Mesodermal cell (in vitro differentiated cells): ENCODE data around the gene NDOR1.

Experiments used
- H3K27ac ChIP-seq: 2 replicates; pipeline ENCODE4 v1.7.0; 2013; ENCODE audit warnings: mild to moderate bottlenecking, low read depth, low read length, moderate library complexity; ENCODE audit not compliant: severe bottlenecking
- H3K36me3 ChIP-seq: 2 replicates; pipeline ENCODE4 v1.7.1; 2013; ENCODE audit warnings: mild to moderate bottlenecking, low read length, moderate library complexity; ENCODE audit not compliant: control insufficient read depth, insufficient read depth
- H3K4me1 ChIP-seq: one replicate; pipeline ENCODE4 v1.7.1; 2013; ENCODE audit warnings: mild to moderate bottlenecking, low read length; ENCODE audit not compliant: insufficient read depth, control insufficient read depth, poor library complexity, severe bottlenecking
- H3K4me3 ChIP-seq: 2 replicates; pipeline ENCODE4 v1.7.0; 2013; ENCODE audit warnings: low read length, control low read depth, mild to moderate bottlenecking; ENCODE audit not compliant: insufficient read depth, poor library complexity, severe bottlenecking; ENCODE audit errors: extremely low read depth
- H3K9me3 ChIP-seq: 2 replicates; pipeline ENCODE4 v1.7.1; 2013; ENCODE audit warnings: mild to moderate bottlenecking, low read length, moderate library complexity; ENCODE audit not compliant: control insufficient read depth
- WGBS, 2 experiments: methylation state at CpG; one replicate each; pipeline ENCODE4 v1.1.5; 2013; ENCODE audit warnings: missing lambda C conversion rate in 2 of 2; ENCODE audit not compliant: insufficient coverage in 2 of 2; 5-methylcytosine and 5-hydroxymethylcytosine counted together

The NDOR1 gene

DNA sequence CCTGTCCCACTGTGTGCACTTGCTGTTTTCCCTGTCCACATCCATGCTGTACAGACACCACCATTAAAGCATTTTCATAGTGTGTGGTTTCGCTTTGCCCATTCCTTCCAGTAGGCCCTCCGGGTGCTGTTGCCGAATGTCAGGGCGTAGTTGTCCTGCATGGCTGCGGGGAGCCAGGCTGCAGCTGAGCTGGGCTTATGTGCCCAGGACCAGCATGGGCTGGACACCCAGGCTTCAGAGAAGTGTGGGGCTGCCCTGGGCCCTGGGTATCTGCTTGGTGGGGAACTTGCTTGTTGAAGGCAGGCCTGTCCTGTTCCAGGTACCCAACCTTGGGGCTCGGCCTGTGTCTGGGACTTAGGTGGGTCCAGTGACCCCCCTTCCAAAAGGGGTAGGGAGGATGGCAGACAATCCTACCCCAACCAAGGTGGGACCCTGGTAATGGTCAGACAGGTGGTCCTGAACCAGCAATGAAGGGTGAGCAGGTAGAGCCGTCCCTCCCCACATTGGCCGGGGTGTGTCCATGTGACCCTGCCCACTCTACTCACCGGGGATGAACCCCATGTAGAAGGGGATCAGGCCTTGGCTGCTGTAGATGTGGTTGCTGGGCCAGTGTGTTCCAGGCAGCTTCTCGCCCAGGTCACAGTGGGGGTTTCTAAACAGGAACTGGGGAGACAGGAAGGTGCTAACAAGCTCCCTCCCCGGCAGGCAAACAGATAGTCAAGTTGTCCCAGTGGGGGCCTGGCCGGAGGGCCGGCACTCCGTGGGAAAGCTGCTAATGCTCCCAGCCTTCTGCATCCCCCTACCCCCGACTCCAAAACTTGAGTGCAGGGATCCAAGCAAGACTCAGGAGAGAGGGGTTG, 38.4 kb downstream of the NDOR1 start:
- peaks cover 8% of the 10 kb centered on the region for H3K4me1 ChIP-seq
- no peaks in the 10 kb centered on the region for H3K9me3 ChIP-seq
- peaks cover 27% of the 10 kb centered on the region for H3K36me3 ChIP-seq
- no peak overlapping the region for H3K27ac ChIP-seq
- no peak overlapping the region for H3K4me3 ChIP-seq
- 68 to 83% methylated on average over 10 to 13 of the region's 15 CpGs for WGBS, 2 experiments

DNA sequence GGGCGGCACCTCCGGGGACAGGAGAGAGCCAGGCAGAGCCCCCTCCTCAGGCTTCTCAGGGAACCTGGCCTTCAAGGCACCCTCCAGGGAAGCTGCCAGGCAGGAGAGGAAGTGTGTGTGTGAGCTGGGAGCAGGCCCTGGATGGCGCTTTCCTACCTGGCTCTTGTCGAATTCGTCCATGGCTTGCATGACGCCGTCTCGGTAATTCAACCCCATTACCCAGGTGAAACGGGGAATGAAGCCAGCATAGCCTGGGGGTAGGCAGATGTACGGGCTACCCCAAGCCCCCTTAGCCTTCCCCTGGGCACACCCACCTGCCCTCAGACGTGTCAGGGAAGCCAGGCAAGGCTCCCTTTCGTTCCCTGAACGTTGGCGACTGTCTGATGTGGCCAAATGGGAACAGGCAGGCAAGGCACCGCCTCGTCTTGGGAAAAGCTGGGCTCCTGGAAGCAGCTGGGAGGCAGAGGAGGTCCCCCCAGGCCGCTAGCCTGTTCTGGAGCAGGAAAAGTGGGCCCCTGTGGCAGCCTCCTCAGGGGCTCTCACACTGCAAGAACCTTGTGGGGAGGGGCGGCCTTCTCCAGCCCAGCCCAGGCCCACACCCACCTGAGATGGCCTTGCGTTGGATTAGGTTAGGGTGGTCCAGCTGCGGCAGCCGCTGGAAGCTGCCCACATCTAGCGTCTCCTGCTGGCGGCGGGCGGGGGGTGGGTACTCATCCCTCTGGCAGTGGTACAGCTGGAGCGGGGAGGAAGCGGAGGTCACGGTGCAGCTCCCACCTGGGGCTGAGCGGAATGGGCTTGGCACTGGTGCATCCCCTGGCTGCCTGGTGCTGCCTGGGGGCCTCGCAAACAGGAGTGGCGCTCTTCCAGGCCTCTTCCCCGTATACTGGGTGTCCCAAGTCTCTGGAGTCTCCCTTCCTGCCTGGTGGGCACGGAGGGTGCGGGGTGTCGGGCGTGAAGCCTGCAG, 39.3 kb downstream of the NDOR1 start:
- Histone ChIP-seq H3K27ac (no peak overlapping the region), H3K4me1 (peaks cover 8% of the 10 kb centered on the region), H3K4me3 (no peak overlapping the region), H3K36me3 (peaks cover 27% of the 10 kb centered on the region), H3K9me3 (no peaks in the 10 kb centered on the region)
- 76 to 79% methylated on average over 30 to 35 of the region's 36 CpGs for WGBS, 2 experiments

DNA sequence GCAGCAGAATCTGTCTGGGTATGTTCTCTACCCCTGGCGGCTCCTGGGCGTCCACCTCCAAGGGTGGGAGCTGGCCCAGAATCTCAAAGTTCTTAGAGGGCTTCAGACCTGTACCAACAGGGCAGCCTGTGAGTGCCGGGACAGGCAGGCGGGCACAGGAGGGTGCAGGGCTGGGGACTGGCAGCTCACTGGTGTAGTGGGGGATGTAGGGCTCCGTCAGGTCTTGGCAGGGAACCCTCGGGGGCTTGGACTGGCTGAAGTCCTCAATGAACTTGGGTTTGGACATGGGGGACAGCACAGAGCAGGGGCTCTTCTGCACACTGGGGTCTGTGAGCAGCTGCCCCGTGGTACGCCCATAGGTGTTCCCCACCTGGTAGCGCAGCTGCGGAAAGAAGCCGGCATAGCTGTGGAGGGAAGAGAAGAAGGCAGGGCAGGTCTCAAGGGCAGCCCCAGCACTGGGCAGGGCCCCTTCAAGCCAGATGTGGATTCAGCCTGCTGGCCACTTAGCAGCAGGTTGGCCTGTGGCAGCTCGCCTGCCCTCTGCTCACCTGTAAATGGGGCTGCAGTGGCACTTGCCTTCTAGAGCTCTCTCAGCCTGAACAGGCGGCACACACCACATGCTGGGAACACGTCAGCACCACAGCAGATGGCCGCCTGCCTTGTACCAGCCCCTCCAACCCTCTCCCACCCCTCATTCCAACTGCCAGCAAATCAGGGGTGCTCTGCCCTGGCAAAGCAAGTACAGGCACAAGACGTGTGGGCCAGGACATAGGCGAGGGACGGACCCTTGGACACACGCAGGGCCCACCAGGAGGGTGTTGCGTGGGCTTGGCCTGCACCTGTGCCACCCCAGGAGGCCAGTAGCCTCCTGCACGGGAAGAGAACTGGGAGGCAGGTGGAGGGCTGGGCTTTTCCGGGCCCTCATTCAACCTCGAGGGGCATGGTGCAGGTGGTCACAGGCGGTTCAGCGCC, 40.2 kb downstream of the NDOR1 start:
- Histone ChIP-seq H3K36me3 (peaks cover 27% of the 10 kb centered on the region), H3K4me1 (peaks cover 8% of the 10 kb centered on the region), H3K4me3 (no peak overlapping the region), H3K27ac (no peak overlapping the region), H3K9me3 (no peaks in the 10 kb centered on the region)
- WGBS, 2 experiments, result 92 to 96% methylated on average over 20 to 25 of the region's 25 CpGs

DNA sequence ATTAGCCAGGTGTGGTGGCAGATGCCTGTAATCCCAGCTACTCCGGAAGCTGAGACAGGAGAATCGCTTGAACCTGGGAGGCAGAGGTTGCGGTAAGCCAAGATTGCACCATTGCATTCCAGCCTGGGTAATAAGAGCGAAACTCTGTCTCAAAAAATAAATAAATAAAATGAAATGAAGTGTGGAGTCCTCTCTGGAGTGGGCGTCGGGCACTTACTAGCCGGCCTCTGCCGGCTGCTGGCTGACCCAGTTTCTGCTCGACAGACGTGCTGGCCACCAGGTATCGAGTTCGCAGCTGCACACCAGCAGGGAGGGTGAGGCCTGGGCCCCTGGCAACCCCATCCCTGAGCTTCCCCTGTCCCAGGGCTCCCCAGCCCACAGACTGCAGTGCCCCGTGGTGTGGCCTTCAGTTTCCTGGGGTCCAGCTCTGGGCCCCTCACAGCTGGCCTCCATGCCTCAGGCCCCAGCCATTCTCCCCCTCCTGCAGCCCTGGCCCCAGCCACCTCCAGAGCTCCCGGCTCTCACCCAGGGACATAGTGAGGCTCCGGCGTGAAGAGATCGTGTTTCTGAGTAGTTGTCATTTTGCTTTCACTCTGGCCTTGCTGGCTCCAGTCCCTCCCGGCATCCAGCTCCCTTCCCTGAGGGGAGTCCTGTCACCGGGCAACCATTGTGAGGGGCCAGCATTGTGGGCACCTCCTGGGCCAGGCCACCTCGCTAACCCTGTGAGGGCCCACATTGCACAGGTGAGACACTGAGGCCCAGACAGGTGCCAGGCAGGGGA, 41.8 kb downstream of the NDOR1 start:
- H3K36me3 ChIP-seq, result peaks cover 18% of the 10 kb centered on the region
- no peak overlapping the region for H3K4me3 ChIP-seq
- no peaks in the 10 kb centered on the region for H3K9me3 ChIP-seq
- H3K27ac ChIP-seq, result no peak overlapping the region
- H3K4me1 ChIP-seq, result peaks cover 10% of the 10 kb centered on the region
- WGBS, 2 experiments, result 75 to 78% methylated on average over 13 to 19 of the region's 20 CpGs

DNA sequence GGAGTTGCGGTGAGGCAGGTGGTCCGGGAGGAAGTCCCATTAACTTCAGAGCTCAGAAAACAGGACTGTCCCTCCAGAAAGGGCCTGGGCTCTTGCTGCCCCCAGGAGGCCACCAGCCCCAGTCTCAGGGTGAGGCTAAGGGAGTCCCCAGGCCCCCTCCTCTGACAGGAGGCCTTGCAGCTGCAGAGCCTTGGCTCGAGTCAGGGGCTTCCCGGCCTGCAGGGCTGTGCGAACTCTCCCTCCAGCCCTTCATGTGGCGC, 42.3 kb downstream of the NDOR1 start:
- Histone ChIP-seq H3K4me3 (no peak overlapping the region), H3K9me3 (no peaks in the 10 kb centered on the region), H3K4me1 (peaks cover 5% of the 10 kb centered on the region), H3K27ac (no peak overlapping the region), H3K36me3 (peaks cover 13% of the 10 kb centered on the region)
- 85 to 86% methylated on average over 2 of the region's 6 CpGs for WGBS, 2 experiments

DNA sequence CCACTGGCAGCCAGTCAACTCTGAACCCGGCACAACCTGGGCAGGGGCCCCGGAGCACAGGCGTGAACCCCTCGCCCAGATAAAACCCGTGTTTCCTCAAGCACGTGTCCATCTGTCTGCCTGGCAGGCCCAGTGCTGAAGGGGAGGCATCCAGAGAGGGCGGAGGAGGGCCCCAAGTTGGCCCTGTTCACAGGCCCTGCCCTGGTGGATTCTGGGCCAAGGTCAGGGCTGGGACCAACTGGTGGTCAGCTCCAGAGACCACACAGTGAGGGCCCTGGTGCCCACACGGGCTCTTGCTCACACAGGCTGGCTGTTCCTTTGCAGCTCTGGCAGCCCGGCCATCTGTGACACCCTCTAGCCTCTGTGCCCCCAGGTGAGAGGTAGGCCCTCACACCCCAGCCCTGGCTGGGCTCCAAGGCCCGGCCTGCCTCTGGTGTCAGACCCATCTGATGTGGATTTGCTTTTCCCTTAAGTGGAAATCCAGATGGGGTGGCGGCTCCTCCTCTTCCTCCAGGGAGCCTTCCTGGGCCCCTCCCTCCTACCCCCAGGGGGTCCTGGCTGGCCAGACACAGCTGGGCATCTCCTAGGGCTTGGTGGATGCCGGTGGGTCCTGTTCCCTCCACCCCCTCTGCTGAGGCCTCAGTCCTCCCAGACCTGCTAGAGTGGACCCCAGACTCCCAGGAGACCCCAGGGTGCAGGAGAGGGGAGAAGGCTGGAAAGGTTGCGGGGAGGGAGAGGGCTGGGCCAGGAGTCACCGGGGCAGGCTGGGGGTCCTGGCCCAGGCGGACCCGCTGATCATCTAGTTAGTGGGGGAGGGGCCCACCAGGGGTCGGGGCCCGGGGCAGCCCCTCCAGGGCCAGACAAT, 45.1 kb downstream of the NDOR1 start:
- Histone ChIP-seq H3K27ac (no peak overlapping the region), H3K9me3 (no peaks in the 10 kb centered on the region), H3K36me3 (no peaks in the 10 kb centered on the region), H3K4me3 (no peak overlapping the region), H3K4me1 (peaks cover 10% of the 10 kb centered on the region)
- 86 to 88% methylated on average over 12 to 16 of the region's 18 CpGs for WGBS, 2 experiments

DNA sequence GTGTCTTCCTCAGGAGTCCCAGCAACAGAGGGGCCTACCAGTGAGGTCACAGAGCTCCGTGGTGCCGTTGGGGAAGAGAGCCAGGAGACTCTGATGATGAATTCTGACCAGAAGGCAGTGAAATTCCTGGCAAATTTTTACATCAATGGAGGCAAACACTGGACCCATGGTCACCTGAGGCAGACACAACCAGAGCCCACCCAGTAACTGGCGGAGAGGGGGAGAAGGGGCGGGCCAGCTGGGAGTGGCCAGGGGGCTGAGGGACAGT, 45.6 kb downstream of the NDOR1 start, which contains the start of gene STPG3:
STPG3 (plus strand) TSS at position 93 of the 268 bp plus-strand sequence; CDS start at position 94, 1 bp downstream.
- peaks cover 3% of the 10 kb centered on the region for H3K36me3 ChIP-seq
- no peak within 1 kb of the TSS for H3K27ac ChIP-seq
- no peaks in the 10 kb centered on the region for H3K9me3 ChIP-seq
- H3K4me3 ChIP-seq, result no peak within 1 kb of the TSS
- WGBS, 2 experiments, result 70 to 76% methylated on average over 2 to 3 of the region's 4 CpGs
- H3K4me1 ChIP-seq, result peaks cover 10% of the 10 kb centered on the region

DNA sequence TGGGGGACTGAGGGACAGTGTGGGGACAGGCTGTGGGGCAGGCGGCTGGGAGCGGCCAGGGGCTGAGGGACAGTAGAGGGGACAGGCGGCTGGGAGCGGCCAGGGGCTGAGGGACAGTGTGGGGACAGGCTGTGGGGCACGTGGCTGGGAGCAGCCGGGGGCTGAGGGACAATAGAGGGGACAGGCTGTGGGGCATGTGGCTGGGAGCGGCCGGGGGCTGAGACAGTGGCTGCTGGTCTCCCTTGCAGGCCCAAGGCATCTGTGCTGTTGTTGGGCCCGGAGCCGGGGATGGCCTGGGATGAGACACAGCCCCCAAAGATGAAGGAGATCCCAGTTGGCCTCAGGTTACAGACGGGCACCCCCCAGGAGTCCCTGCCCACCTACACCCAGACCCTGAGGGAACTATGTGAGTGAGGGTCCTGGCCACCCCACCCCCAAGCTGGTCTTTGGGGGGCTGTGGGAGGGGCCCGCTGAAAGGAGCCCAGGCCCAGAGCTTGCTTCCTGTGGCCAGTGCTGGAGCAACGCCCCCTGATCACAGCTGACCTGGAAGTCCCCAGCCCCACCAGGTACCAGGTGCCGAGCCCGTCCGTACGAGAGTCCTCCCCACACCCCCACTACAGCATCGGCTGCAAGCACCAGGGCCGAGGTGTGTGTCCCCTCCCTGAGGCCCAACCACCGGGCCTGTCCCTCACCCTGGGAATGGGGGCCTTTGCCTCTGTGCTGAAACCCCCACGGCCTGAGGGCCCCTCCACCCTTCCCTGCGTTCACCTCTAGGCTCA, 46.2 kb downstream of the NDOR1 start:
- Histone ChIP-seq H3K27ac (no peak overlapping the region), H3K36me3 (peaks cover 9% of the 10 kb centered on the region), H3K4me1 (peaks cover 15% of the 10 kb centered on the region), H3K9me3 (no peaks in the 10 kb centered on the region), H3K4me3 (no peak overlapping the region)
- 90 to 94% methylated on average over 15 to 17 of the region's 22 CpGs for WGBS, 2 experiments
